DMS79 (cell line): ENCODE data around the gene RARRES2.

Experiments
- DNase-seq: peaks from one replicate; lab custom pipeline; 2025; lab: John Stamatoyannopoulos, UW

The RARRES2 gene

DNA sequence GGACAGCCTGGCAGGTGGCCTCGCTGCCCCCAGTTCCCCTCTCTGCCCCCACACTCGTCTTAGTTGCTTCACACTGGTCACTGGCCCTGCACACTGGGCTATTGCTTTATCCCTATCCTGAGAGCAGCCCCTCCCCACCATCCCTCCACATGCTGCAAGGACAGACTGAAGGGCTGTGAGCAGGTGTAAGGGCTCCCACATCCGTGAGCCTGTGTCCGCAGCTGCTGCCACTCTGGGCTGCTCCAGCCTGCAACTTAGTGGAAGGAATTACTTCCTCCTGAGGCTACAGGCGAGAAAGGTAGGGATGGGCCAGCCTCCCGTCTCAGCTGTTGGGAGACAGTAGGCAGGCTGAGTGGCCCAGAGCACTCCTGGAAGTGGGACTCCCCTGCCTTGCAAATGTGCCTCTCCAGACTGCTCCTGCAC lies 3.8 kb downstream of the RARRES2 start:
- DNase-seq: no peak

DNA sequence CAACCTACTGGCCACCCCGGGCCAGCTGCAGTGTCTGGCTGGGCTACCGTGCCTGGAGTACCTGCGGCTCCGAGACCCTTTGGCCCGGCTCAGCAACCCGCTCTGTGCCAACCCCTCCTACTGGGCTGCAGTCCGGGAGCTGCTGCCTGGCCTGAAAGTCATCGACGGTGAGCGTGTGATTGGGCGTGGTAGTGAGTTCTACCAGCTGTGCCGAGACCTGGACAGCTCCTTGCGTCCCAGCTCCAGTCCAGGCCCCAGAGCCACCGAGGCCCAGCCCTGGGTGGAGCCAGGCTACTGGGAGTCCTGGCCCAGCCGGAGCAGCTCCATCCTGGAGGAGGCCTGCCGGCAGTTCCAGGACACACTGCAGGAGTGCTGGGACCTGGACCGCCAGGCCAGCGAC lies 4.2 kb downstream of the RARRES2 start:
- DNase-seq: no peak

DNA sequence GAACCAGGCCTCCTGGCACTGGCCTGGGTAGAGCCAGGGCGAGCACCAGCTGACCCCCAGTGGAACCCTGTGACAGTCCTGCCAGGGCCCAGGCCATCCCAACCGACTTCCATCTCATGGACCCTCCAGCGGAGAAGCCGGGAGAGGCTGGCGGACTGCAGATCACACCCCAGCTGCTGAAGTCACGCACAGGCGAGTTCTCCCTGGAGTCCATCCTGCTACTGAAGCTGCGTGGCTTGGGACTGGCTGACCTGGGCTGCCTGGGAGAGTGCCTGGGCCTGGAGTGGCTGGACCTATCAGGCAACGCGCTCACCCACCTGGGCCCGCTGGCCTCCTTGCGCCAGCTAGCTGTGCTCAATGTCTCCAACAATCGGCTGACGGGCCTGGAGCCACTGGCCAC lies 4.7 kb downstream of the RARRES2 start:
- no peak for DNase-seq

DNA sequence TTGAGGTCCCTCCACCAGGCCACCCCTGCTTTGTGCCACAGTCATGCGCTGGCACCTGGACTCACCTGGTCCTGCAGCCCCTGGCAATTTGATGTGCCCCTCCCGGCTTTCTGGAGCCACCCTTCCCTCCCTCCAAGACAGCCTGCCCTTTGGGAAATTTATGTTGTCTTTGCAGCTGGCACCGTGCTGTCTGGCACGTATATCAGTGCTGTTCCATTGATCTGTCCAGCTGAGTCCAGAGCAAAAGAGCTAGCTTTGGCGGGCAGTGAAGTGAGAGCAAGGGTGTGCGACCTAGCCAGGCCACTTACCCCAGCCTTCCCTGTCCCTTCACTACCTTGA lies 5.7 kb downstream of the RARRES2 start:
- DNase-seq: no peak

DNA sequence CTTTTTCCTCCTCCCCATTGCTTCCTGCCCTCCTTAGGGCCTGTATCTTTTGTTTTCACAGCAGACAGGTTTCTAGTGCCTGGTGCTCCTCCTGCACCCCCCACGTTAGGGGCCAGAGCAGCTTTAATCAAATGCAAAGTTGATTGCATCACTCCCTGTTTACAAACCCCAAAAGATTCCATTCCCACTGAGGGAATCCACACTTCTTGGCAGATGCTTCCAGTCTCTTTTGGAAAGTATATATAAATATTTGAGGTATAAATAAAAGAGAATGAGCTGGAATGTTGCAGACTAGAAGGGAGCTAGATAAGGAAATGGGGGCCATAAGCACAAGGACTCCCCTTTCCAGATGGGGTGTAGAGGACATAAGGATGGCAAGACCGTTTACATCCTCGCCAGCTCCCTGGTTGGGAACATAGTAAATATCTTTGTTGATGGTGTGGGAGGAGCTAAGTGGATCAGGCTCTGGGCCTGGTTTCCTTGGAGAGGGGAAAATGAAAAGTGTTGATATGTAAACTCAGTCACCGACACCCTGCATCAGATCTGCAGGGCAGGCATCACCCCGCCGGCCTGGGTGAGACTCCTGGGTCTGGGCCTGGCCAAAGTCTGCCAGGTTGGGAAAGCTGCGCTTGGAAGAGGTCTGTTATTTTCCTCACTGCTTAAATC lies 6.2 kb downstream of the RARRES2 start:
- DNase-seq: no peak

DNA sequence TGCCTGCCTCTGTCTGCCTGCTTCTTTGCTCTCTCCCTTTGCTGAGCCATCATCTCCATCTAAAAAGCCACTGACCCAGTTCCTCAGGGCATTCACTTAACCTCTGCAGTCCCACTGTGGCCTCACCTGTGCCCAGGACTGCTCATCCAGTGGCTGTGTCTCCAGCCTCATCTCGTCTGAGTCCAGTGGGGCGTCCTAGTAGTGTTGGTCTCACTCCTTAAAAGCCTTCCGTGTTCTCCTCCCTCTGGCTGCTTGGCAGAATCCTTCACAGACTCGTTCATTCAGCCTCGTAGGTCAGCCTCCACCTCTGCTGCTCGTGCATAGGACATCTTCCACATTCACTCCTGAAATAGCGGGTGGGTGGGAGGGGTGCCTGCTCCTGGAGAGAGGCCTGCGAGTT lies 7.3 kb downstream of the RARRES2 start:
- no peak for DNase-seq

DNA sequence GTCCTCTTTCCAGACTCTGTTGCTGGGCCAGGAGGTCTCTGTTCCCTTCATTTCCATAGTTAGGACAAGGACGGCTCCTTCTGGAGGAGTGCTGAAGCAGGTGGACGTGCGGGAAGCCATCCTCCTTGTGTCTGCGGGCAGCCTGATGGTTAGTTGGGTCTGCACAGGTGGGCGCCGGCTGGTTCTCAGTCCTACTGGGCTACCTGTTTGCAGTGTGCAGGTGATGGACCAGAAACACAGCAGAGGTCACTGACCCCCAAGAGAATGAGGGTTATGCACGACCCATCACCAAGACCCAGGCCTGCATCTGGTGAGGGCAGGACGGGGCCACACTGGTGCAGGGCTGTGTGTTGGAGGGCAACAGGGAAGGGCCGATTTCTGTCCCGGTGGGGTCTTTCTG lies 7.8 kb downstream of the RARRES2 start:
- DNase-seq: no peak

DNA sequence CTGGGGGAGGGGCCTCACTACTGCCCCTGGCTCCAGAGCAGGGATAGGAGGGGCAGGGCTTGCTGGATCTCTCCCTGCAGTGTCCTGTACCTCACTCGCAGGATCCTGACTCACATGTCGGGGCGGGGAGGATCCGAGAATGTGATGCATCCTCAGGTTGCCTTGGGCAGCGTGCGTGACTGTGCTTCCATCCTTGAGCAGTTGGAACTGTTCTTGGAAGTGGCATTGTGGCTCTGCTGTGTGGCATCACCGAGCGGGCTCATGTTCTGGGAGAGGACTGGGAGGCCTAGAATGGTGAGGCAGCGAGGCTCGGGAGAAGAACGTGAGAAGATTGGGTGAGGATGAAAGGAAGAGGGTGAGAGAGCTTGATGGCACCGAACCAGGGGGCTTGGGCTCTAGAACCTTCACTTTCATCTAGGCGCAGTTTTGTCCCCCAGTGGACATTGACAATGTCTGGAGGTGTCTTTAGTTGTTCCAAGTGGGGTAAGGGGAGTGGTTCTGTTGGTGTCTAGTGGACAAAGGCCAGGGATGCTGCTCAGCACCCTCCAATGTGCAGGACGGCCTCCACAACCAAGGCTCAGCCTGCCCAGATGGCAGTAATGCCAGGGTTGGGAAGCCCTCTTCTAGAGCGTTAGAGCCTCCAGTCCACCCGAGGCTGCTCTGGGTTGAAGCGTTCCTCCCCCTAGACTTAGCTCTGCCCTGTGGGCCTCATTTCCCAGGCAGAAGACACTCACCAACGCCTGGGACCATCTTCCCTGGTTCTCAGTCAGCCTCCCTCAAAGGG lies 8.4 kb downstream of the RARRES2 start:
- DNase-seq: no peak

DNA sequence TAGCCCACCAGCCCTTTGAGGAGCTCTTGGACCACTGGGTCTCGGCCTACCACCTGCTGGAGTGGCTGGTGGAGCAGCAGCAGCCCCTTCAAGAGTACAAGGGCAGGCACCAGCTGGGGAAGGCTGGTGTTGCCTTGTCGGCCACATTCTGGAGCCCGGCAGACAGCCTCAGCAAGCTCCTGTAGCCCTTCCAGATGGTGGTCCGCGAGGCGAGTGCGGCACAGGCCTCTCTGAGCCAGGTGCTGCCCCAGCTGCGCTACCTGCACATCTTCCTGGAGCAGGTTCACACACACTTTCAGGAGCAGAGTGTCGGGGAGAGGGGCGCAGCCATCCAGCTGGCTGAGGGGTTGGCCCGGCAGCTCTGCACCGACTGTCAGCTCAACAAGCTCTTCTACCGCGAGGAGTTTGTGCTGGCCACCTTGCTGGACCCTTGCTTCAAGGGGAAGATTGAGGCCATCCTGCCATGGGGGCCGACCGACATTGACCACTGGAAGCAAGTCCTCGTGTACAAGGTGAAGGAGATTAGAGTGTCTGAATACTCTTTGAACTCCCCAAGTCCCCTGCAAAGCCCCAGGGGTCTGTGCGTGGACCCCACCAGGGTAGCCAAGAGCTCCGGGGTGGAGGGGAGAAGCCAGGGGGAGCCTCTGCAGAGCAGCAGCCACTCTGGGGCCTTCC lies 11.1 kb downstream of the RARRES2 start:
- DNase-seq: no peak

DNA sequence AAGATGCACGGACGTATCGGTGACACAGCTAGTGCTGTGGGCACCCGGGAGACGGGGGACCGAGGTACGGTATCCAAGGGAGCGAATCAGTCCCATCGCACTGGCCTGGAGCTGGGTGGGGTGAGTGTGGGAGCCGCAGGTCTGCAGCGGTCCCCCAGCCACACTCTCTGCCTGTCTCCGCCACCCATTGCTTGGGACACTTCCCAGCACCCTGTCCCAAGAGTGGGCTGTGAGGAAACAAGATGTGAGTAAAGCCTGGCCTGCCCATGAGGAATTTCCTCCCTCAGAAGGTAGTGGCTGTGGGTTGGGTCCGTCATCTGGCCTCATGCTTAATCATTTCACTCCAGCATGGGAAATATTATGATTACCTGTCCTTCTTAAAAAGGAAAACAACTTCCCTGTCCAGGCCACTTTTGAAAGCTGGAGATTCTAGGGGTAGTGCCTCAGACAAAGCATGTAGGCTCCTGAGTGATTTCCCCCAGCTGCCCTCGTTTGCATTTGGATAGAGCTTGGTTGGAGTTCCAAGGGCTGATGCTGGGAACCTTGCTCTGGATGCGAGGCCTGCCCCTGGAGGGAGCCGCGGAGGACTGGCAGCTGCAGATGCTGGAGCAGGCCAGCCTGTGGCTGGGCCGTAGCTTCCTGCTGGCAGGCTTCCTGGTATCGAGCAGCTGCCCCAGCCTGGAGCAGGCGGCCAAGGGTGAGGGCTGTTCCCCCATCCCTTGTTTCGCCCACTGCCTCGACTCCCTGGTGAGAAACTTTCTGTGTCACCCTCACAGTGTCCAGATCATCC lies 11.9 kb downstream of the RARRES2 start:
- DNase-seq: no peak

DNA sequence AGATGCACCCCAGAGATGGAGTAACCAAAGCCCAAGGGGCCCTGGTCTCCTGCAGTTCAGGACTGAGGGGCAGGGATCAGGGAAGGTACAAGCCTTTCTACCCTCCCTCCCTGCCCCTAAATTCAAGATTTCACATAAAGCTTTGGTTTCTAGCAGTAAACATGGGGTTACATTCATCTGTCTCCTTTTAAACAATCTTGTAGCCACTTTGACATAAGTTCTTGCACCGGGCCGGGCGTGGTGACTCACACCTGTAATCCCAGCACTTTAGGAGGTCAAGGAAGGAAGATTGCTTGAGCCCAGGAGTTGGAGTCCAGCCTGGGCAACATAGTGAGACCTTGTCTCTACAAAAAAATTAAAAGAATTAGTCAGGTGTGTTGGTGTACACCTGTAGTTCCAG lies 14.1 kb downstream of the RARRES2 start:
- no peak for DNase-seq

DNA sequence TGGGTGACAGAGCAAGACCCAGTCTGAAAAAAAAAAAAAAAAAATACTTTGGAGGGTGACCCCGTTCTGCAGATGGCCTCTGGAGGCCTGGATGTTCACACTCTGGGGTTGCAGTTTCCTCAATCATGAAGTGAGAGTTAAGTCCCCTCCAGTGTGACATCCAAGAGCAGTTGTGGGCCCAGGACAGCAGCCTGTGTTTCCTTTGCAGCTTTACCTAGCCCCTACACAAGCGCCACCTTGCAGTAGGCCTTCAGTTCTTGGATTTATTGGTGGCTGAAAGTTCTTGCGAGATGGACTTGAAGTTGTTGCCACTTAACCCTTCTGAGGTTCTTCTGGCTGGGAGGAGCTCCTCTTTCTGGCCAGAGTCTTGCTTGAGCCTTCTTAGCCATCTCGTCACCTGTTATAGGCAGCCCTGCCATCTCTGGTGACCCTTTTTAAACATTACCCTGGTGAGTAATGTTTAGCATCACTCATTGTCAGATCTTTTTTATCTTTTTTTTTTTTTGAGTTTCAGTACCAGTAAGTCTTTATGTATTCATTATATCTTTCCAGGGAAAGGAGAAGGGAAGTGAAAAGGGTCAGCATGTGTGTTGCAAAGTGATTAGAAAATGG lies 14.7 kb downstream of the RARRES2 start:
- no peak for DNase-seq

DNA sequence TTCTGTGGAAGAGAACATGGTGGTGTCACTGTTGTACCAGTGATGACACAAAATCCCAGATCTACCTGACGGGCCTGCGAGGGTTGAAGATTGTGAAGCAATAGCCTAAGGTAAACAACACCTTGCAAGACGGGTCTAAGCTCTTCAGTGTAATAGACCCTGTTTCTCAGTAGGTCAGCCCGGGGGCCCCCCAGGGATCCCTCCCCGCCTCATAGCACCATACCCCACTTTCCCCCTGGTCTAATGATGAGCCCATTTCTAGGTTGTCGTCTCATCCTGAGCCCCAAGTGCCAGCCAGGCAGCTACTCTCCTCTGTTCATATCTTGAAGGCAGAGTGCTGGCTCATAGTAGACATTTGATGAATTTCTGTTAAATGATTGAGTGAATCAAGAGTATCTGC lies 15.5 kb downstream of the RARRES2 start:
- no peak for DNase-seq

DNA sequence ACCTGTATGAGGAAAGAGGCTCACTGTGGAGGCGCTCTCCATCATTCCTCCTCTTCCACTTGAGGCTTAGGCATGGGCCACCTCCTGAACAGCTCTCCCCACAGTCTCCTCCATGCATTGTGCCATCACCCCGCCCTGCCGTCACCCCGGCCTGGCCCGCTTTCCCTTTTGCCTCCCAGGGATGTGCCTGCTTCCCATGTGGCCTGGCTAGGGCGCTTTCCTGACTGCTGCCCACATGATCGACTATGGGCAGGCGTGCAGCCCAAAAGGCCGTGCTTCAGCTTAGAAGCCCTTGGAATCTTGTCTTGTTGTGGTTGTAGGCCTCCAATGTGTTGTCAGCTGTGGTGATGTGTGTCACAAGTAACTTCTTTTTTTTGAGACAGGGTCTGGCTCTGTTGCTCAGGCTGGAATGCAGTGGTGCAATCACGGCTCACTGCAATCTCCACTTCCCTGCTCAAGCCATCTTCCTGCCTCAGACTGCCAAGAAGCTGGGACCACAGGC lies 16.3 kb downstream of the RARRES2 start:
- no peak for DNase-seq

DNA sequence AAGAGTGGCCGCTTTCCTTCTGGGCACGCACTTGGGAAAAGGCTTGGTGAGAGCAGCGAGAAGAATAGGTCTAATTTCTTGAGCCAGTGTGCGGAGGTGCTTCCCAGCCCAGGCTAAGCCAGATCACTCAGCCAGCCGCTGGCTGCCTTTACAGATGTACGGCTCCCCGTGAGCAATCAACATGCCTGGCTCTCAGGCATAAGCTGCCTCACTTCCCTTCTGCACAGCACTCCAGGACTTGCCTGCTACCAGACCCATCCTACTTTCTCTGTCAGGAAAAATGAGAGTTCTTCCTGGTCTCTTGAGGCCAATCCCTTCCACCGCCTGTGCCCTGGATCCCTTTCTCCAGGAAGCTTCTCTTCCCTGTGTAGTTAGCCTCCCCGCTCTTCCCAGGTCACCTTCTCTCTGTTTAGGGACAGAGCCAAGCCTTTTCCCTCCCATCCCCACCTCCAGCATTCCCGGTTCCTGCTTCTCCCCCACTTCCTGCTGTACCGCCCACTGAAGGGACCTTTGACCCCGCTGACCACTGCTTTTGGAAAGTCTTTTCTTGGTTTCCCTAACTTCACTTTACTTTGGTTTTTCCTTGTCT lies 17.0 kb downstream of the RARRES2 start:
- DNase-seq: no peak

DNA sequence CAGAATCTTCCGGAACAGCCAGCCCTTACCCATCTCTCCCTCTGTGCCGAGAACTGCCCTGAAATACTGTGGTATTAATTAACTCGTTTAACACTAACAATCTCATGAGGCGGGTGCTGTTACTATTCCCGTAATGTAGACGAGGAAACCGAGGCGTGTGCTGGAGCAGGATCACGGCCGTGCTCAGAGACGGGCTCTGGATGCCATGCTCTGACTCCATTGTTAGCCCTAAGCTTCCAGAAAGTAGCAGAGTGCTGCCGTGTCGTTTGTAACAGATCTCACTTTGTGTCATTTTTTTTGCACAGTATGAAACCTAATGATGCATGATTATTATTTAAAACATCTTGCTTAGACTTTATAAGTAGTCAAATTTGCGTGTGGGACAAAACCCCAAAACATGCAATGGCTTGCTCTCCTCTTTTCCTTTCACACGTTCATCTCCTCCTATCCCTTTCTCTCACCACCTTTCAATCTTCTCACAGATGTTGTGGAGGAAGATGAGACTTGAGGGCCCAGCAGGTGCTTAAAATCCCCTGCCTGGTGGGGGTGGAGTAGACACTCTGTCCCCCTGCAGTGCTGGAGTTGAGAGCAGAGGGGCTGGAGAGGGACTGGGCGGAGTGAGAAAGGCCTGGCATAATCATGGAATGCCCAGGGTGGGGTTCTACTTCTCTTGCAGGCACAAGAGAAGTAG lies 17.6 kb downstream of the RARRES2 start:
- no peak for DNase-seq

DNA sequence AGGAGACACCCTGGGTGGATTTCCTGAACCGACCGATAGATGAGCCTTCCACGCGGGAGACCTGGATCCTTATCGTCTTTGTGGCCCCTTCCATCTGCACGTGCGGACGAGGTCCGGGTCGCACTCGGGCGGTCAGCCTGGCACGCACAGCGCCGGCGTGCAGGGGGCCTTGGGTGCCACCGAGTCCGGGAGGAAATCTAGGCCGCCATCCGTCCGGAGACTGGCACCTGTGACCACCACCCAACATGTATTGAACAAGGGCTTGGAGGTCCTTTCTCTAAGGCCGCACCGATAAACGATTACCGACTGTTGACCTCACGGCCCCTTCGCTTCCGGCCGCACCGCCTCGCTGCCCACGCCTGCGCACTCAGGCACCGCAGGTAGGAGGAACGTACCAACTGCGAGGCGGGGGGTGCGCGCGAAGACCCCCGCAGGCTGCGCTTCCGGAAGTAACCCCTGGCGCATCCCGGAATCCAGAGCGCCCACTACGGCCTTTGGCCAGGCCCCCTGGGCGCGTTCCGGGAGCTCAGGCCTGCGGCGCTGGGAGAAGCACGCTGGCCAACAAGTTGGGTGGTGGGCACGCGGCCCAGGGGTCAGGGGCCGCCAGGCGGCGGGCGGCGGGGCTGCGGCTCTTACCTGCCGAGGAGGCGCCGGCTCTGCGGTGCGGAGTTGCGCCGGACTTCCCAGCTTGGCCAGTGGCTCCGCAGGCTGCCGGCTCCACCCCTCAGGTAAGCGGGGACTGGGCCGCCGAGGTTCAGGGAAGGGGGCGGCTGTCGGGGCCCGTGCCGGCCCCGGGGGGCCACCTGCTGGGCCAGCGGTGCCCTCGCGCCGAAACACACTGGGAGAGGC lies 18.4 kb downstream of the RARRES2 start, which contains the start of the genes ACTR3C and LRRC61:
Gene ACTR3C (minus strand): TSS at position 713 of the 849 bp plus-strand sequence. CDS start 28,249 bp downstream, outside the sequence.
Gene LRRC61 (plus strand): TSS at position 523 of the 849 bp plus-strand sequence. CDS start 13,507 bp downstream, outside the sequence.
- peak; percentile 55 for DNase-seq

DNA sequence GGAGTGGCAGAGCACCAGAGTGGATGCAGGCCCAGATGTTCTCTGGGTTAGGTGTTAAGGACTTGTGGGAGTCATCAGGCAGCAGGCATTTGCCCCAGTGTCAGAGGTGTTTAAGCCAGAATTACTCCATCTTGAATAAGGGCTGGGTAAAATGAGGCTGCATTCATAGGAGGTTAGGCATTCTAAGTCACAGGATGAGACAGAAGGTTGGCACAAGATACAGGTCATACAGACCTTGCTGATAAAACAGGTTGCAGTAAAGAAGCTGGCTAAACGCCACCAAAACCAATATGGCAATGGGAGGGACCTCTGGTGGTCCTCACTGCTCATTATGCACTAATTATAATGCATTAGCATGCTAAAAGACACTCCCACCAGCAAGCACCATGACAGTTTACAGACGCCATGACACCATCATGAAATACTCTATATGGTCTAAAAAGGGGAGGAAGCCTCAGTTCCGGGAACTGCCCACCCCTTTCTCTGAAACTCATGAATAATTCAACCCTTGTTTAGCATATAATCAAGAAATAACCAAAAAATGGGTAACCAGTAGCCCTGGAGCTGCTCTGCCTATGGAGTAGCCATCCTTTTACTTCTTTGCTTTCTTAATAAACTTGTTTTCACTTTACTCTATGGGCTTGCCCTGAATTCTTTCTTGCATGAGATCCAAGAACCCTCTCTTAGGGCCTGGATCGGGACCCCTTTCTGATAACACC lies 19.2 kb downstream of the RARRES2 start:
- DNase-seq: no peak

DNA sequence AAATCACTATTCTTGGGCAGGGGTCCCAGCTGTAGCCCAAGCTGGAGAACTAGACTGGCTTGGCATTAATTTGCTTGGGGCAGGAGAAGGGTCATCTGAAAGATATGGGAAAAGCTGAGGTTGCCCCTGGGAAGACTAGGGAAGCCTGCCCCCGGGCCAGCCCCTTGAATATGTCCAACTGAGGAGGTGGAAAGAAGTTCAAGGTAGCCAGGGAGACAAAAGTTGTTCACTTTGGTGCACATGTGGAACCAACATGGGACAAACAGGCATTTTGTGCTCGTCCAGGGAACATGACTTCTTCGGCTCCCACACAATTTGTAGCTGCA lies 19.7 kb downstream of the RARRES2 start:
- no peak for DNase-seq
